ENCODE results near the gene VDR.

DNA sequence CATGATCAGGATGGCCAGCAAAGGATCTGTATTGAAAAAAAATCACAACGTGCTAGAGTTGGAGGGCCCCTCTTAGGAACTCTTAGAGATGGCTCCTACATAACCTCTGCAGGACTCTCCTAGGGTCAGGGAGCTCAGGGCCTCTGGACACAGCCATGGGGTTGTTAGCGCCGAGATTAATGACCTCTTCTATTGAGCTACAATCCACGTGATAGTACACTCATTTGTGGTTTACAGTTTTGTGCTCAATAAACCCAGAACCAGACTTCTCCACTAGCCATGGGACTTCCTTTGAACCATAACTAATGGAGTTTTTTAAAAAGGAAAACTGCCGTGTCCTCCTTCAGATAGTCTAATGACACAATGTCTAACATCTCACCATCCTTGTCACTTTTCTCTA, 55.5 kb downstream of the VDR start:
- TF ChIP-seq, protein P1, sequence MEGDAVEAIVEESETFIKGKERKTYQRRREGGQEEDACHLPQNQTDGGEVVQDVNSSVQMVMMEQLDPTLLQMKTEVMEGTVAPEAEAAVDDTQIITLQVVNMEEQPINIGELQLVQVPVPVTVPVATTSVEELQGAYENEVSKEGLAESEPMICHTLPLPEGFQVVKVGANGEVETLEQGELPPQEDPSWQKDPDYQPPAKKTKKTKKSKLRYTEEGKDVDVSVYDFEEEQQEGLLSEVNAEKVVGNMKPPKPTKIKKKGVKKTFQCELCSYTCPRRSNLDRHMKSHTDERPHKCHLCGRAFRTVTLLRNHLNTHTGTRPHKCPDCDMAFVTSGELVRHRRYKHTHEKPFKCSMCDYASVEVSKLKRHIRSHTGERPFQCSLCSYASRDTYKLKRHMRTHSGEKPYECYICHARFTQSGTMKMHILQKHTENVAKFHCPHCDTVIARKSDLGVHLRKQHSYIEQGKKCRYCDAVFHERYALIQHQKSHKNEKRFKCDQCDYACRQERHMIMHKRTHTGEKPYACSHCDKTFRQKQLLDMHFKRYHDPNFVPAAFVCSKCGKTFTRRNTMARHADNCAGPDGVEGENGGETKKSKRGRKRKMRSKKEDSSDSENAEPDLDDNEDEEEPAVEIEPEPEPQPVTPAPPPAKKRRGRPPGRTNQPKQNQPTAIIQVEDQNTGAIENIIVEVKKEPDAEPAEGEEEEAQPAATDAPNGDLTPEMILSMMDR (IDR thresholded peaks at IDR 0.05; ENCODE audit: low read depth, low read length, poor library complexity, severe bottlenecking): no peak
- no peak for TF ChIP-seq EZH2phosphoT487 (IDR thresholded peaks at IDR 0.05; ENCODE audit: borderline replicate concordance, low read length)
